Measurements from ENCODE around the gene PTPN1.

The PTPN1 gene

DNA sequence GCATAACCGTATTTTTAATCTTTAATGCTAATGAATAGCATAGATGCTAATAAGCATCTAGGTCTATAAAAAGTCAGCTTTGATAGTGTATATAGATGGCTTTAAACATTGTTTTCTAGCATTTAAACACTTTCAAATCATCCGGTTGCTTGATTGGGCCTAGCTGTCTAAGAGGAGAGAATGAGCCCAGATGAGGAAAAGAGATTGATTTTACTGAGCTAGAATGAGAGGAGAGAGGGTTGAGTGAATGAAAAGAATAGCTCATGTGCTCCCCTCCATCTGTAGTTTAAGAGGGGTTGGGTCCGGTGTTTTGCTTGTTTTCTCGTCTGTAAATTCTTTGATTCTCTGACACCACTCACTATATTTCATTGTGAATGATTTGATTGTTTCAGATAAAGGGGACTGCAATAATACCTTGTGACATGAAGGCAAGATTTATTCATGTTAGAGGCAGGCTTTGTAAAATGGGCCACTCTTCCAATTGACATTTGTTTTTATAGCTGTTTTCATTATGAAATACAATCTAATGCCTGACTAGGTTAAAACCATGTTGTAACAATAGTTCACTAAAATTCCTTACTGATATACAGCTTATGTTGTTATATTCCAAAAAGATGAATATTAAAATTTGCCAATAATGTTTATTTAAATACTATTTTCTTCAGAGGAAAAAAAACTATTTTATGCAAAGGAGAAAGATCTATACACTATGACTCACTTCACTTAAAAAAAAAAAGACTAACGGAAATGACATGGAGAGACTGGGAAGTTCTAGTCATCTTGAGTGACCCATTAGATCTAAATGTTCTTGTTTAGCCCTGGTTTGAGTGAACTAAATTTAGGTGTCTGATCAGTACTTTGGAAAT, 3.2 kb downstream of the PTPN1 start:
- peak; percentile 49 for DNase-seq (ENCODE audit: low read depth)

DNA sequence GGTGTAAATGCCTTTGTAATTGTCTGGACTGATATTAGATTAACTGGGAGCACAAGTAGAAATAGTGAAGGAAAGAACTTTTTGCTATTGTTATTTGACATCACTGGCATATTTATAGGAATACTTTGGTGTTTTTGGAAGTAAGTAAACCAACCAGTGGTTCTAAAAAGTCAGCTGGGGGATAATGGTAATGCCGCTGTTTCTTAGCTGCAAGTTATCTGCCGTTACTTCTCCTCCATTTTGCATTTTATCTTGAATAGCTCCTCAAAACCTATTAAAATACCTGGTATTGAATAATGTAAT, 3.8 kb downstream of the PTPN1 start:
- no peak for DNase-seq (ENCODE audit: low read depth)

DNA sequence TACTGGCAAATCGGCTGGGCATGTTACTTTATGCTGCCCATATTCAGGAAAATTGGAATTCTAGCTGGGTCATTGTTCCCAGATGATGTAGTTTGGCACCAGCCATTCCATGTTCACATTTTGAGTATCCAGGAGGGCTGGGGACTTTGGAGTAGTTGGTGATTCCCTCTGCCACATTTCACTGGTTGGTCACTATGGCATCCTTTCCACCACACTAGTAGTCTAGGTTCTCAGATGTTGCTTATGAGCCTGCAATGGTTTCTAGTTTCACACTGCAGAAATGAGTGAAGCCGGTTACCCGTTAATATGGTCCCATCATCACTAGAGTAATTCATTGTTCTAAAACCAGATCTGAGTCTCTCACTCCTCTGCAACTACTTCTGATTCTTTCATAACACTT, 4.6 kb downstream of the PTPN1 start:
- DNase-seq (ENCODE audit: low read depth): no peak

DNA sequence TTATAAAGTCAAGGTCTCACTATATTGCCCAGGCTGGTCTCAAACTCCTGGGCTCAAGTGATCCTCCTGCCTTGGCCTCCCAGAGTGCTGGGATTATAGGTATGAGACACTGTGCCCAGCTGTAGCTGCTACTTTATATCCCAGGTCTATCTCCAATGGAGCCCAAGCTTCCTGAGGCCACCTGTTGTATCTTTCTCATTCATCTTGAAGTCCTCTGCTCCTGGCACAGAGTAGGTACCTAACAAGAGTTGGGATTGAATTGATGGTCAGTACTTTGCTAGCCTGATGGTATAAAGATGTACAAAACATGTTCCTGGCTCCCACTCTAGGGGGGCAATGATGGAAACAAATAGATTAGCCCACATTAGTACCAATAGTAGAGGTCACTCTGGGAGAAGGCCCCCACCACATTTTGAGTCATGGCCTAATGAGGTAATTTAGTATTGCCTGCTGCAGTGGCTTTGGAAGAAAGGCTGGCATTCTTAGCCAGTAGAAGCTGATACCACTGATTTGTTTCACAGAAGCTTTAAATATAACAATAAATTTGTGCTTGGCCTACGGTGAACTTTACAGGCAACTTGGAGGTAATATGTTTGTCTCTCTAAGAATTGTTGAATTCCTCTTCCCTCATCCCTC, 5.4 kb downstream of the PTPN1 start:
- no peak for DNase-seq (ENCODE audit: low read depth)

DNA sequence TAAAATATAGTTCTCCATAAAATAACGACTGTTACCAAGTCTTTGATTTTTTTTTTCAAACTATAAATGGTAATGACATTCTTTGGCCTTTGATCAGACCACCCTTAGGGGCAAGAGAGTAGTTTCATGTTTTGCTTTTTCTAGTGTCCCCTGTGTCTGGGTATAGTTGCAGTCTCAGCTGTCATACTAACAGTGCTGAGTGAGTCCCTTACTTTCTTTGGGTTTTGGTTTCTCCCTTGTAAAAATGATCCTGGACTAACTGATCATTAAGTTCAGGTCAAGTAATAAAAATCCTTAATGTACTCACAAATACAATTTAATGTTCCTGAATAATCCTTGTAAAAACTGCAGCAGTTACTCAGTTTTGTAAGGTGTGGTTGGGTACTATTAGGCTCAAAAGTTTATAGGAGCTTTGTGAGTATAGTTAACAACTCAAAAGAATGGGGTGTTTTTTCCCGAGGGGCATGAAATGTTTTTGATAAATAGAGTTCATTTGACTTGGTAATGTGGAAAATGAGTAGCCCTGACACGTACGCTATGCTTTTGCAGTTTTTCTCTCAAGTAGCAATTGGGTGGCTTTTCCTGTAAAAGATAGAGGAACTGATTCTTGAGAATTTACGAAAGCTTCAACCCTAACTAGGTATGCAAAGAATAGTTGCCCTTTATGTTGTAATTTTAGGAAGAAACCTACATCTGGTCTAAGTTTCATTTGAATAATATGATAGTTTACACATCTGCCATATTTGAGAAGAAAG, 6.2 kb downstream of the PTPN1 start:
- DNase-seq (ENCODE audit: low read depth): no peak

DNA sequence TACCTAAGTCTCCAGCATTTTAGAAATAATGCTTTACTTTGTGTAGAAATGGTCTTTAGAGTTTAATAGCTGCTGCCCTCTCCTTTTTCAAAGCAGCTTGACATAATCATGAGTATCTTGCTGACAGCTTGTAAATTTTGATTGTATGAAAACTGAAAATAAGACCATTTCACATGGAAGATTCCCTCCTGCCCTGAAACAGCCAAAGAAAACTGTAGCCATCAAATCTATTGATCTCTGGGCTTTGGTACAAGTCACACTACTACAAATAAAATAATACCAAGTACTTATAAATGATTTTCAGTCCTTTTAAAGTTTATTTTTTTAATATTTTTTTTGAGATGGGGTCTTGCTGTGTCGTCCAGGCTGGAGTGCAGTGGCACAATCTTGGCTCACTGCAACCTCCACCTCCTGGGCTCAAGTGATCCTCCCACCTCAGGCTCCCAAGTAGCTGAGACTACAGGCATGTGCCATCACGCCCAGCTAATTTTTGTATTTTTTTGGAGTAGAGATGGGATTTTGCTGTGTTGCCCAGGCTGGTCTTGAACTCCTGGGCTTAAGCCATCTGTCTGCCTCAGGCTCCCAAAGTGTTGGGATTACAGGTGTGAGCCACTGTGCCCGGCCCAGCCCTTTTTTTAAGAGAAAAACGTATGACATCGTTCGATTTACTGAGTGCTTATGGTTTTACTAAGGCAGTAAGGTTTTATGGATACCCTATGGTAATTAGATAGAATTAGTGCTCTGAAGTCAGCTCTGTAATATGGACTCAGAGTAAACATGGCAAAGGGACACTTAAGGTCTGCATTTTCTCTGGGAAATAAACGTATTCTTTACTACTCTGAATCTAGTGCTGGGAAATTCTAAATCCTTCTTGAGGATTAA, 7.0 kb downstream of the PTPN1 start:
- DNase-seq (ENCODE audit: low read depth): no peak

DNA sequence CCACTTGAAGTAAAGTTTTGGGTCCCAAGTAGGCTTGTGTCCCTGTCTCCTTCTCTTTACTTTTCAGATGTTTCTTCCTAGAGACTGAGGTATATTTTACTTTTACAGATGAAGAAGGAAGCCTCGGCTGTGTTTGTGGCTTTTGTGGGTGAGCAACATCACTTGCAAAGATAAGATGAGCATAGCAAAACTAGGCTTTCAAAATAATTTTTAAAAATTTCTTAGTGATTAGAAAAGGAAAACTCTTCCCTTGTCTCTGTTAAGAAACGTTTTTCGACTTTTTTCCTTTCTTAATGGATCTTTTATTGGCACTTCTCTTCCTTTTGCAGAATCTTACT, 7.6 kb downstream of the PTPN1 start:
- no peak for DNase-seq (ENCODE audit: low read depth)

DNA sequence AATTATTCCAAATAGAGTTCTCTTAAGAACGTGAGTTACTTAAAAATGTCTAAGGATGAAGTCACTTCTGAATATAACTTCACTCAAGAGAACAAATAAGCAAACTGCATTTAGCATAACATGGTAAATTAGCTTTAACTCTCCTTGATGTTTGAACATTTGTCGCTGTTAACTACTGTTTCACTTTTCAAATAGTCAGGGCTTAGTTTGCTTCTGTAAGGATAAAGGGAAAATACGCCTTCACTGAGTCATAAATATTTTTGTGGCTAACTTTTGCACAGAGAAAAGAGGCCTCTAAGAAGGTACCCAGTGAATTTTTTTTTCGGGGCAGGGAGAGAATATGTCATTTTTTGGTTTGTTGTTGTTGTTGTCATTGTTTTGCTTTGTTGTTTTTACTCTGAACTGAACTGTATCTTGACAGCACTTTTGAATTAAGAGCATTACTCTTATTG, 8.1 kb downstream of the PTPN1 start:
- DNase-seq (ENCODE audit: low read depth): peak; percentile 35

DNA sequence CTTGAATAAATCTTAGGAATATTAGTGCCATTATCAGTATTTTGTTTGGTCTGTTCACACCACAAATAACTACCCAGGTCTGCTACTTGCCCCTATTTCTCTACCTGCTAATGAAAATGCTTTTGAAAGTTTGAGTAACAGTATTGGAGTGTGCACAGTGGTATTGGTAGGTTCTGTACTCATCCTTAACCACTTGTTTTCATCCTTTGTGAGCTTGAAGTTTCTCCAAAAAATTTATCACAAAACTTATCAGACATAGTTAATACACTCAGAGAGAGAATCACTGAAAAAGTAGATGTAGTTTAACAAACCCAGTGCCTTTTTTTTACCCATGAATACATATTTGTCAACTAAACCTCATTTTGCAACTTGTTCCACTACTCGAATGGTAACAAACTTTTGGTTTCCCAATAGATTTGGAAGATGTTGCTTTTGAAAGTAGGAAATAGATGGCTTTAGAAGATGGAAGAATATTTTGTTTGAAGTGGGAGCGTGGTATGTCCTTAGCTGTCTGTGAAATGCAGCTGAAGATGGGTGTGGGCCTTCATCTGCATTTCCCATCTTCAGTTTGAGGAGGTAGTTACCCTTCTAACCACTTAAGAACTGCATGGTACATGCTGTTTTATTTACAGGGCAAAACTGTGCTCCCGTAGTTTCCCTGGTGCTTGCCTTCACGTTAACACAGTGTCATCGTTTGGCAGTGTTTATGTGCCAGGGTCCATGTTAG, 9.0 kb downstream of the PTPN1 start:
- peak; percentile 59 for DNase-seq (ENCODE audit: low read depth)

DNA sequence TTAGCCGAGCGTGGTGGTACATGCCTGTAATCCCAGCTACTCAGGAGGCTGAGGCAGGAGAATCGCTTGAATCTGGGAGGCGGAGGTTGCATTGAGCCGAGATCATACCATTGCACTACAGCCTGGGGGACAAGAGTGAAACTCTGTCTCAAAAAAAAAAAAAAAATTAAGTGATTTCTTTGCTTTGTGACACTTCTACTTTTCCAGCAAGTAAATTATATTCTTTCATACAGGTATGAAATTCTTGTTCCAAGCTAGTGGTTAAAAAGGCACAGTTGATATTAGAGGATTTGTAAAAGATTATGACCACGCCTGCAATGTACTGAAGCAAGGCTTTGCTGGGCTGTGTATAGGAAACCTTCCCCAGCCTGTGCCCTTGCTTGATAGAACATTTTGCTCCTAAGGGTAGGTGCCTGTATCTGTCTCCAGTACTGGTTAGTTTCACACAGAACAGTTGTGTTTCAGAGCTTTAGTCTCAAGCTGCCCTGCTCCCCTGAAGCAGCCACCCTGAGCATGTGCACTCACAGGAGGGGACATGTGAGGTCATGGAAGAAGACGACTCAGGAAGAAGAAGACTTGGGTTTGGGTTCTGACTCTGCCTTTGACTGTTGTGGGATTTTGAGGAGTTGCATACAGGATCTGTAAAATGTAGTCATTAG, 10.2 kb downstream of the PTPN1 start:
- DNase-seq (ENCODE audit: low read depth): no peak

DNA sequence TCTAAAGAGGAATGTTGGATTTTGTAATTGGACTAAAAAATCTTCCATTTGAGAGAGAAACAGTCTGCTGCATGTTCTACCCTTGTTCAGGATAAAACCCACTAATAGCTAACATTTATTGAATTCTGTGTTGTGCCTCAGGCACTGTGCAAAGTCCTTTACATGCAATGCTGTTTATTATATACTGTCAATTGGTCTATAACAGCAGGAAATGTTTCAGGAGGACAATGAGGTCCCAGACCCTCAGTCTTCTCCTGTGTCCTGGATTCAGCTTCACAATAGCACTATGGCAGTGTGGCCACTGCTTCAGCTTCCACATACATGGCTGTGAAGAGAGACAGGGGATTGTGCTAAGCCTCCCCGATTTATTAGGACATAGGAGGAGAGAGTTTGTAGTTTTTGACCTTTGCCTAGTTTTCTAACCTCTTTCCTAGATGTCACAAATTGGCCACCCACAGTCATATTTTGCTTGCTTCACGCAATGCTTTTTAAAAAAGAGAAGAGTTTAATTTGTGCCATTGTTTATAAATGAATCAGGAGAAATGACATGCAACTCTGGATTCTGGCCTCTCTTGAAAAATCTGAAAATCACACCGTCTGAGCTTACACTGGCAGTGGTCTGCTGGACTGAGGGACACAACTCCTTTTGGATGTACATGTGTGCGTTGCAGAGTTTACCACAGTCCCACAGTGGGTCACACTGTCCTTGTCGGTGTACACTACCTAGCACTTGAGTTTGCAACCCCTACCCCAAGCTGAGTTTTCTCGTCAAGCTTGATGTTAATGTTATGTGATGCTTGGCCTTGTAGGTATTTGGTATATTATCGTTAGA, 11.3 kb downstream of the PTPN1 start:
- DNase-seq (ENCODE audit: low read depth): no peak

DNA sequence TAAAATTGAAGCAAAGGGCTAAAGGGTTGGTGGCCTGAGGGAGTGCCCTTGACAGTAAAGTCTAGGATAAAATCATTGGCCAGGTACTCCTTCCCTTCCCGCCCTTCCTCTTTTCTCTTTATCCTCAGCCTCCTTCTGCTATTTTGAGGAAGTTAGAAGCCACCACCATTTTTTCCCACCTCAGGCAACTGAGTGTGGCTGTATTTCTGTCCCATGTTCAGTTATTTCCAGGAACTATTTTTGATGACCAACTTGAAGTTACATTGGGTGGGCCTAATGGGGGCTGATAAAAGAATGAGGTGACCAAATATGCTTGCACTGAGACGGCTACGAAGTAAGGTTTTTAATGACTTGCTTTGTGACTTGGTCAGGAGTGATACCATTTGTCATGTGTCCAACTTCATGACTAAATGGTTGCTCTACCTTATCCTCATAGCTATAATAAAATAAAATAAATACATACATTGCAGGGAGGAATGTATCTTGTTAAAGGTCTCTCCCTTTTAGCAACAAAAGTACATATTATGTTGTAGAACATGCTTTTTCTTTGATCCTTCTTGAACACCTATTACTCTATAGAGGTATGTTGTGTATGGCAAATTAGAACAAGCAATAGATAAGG, 12.0 kb downstream of the PTPN1 start:
- no peak for DNase-seq (ENCODE audit: low read depth)

DNA sequence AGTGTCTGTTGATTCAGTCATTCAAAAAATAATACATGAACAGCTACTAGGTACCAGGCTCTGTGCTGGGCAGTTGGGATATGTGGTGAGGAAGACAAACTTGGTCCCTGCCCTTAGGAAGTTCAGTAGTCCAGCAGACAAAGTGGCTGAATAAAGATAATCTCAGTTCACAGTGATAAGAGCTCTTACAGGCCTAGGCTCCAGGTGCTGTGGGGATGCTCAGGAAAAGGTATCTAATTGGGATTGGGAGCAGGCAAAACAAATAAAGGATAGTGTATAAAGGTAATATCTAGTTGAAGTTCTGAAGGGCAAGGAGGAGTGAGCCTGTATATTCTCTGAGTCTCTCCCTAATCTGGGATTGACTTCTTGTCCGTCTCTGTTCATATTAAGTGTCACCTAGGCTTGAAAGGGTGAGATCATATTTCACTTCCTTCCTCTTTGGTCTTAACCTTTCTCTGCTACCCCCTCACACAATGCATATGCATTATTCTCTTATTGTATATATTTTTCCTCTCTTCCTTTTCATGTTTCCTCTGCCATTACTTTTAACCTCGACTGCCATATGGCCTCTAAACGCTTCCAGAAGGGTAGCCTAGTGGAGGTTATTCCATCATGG, 13.5 kb downstream of the PTPN1 start:
- no peak for DNase-seq (ENCODE audit: low read depth)

DNA sequence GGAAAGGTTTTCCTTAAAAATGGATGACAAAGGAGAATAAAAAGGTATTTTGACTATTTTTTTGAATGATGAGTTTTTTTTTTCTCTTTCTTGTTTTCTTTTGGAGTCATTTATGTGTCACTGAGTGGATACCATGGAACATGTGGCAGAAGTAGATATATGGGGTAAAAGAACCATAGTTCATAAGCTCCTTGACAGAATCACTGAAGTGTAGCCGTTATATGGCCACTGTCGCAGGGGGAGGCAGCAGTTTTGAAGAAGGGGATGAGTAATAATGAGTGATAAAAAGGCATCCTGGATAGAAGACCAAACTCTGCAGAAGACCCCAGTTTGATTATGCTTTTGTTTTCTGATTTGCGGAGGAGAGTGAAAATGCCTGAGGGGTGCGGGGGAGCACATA, 15.5 kb downstream of the PTPN1 start:
- no peak for DNase-seq (ENCODE audit: low read depth)

DNA sequence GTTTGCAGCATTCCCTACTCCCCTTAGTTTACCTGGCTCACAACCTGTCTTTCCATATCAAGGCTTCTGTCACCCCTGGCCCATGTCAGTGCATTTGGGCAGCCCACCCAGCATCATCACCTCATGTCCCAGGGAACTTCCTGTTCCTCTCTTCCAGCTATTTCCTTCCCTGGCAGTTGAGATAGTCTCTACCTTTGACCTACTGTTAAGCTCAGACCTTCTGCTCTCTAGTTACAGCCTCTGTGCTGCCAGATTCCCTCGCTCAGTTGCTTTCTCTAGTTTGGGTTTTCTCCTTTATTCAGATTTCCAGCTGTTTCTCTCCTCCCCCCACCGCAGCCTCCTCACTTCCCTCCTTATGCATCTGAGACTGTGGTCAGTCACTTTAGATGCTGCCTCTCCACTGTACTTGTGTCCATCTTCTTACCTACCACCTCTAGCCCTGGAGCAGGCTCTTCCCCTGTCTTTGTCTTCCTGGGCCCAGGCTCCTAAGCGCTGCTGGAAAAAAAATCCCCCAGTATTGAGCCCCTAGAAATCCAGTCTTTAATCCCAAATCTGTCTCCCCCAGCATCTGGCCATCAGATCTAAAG, 16.3 kb downstream of the PTPN1 start:
- no peak for DNase-seq (ENCODE audit: low read depth)

DNA sequence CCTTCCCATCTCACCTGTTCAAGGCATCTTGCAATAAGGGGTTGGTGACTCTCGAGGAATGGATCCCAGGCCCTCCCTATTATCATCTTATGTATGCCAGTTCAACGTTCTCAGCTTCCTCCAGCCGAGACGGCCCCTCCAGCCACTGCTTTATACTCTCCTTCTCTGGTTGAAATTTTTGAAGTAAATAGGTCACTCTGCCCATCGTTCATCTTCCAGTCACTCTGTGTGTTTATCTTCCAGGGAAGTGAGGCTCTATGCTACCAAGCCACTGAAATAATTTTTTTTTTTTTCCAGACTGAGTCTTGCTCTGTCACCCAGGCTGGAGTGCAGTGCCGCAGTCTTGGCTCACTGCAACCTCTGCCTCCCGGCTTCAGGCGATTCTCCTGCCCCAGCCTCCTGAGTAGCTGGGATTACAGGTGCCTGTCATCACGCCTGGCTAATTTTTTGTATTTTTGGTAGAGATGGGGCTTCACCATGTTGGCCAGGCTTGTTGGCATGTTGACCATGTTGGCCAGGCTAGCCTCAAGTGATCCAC, 17.0 kb downstream of the PTPN1 start:
- DNase-seq (ENCODE audit: low read depth): no peak

DNA sequence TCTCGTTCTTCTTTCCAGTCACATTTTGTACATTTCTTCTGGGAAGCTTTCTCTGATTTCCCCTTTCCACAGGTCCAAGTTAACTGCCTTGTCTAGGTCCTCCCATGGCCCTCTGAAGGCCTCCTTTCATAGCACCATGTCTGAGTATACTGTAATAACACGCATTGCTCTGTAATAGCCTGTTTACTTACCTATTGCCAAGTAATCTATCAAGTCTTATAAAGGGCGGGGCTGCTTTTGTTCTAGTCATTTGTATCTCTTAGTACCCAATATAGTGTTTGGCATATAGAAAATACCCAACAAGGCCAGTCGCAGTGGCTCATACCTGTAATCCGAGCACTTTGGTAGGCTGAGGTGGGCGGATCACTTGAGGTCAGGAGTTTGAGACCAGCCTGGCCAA, 17.9 kb downstream of the PTPN1 start:
- DNase-seq (ENCODE audit: low read depth): no peak

DNA sequence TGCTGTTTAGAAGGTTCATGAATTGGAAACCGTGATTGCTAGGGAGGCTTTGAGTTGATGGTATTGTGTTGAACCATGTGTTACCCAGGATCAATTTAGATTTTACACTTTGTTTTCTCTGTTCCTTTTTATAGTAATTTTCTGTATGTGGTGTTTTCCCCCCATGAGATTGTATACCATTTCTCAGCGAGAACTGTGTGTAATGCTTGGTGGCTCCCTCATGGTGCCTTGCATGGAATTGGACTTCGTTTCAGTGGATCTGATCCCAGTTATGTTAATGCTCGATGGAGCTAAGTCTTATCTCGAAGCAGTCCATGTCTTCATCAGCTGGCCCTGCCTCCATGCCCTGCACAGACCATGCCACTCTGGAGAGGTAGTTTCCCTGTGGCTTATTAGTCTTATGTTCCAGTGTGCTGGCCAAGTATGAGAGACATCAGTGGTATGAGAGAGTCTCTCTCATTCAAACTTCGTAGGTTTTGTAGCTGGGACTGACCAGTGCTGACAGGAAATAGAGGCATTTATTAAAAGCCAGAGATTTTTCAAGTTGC, 18.7 kb downstream of the PTPN1 start:
- DNase-seq (ENCODE audit: low read depth): no peak
